GM20000 (cell line): ENCODE data around the gene GARS1.

Experiments used
- DNase-seq: peaks from one replicate; pipeline ENCODE4 v3.0.0; 2012; ENCODE audit warnings: low spot score
- CTCF ChIP-seq: IDR thresholded peaks from 2 replicates; pipeline ENCODE4 v1.5.1; 2012; ENCODE audit warnings: mild to moderate bottlenecking, control low read depth; ENCODE audit errors: extremely low read depth, missing control alignments

Gene GARS1

GRCh38 chr7:30594540-30595435, at the start of gene GARS1:
GARS1 (plus strand) TSS chr7:30594878; CDS start chr7:30594922, 44 bp downstream.
- DNase-seq, result peak; percentile 90
- no peak for TF ChIP-seq CTCF

GRCh38 chr7:30545791-30546555, 48.7 kb upstream of the GARS1 start:
- no peak for TF ChIP-seq CTCF
- no peak for DNase-seq

GRCh38 chr7:30546596-30546995, 48.1 kb upstream of the GARS1 start:
- no peak for TF ChIP-seq CTCF
- DNase-seq, result no peak

- peak; percentile 44 for DNase-seq
- peak; percentile 75 for TF ChIP-seq CTCF
These were observed 45.8 kb upstream of the GARS1 start for GRCh38 chr7:30548845-30549244.

- no peak for TF ChIP-seq CTCF
- no peak for DNase-seq
These were observed 44.7 kb upstream of the GARS1 start for GRCh38 chr7:30549931-30550493.

GRCh38 chr7:30552330-30552729, 42.3 kb upstream of the GARS1 start:
- DNase-seq, result no peak
- TF ChIP-seq CTCF, result no peak

GRCh38 chr7:30553141-30553540, 41.5 kb upstream of the GARS1 start:
- DNase-seq, result no peak
- no peak for TF ChIP-seq CTCF
